HEK293 (cell line): ENCODE data around the gene MCF2L.

Experiments
- CTCF ChIA-PET: fragments of 350-600 bp; formaldehyde crosslinking; extraction: SDS; loops from one replicate; lab custom pipeline; 2021; ENCODE audit warnings: antibody characterized with exemption; lab: Yijun Ruan, JAX
- POLR2A ChIA-PET: fragments of 300-600 bp; formaldehyde crosslinking; extraction: SDS; loops from one replicate; lab custom pipeline; 2020; ENCODE audit warnings: antibody characterized with exemption, inconsistent platforms; lab: Yijun Ruan, JAX
- H3K27ac ChIP-seq: fragments of 200-500 bp; sonication (Bioruptor generic); 2 replicates; pipeline ENCODE4 v1.5.1; 2014; ENCODE audit warnings: low read depth, low read length, control low read depth, inconsistent platforms; ENCODE audit errors: extremely low read depth
- H3K36me3 ChIP-seq, 2 experiments: fragments of 200-500 bp in 1 of 2; sonication (Bioruptor generic) in 1 of 2; 1 replicate in 1 of 2; 2 replicates in 1 of 2; pipeline ENCODE4 v1.5.1; 2014 to 2017; ENCODE audit warnings: inconsistent platforms in 2 of 2, low read length in 2 of 2; ENCODE audit not compliant: control insufficient read depth in 2 of 2, insufficient read depth in 1 of 2
- H3K4me1 ChIP-seq: fragments of 200-500 bp; sonication (Bioruptor generic); 2 replicates; pipeline ENCODE4 v1.5.1; 2014; ENCODE audit warnings: mild to moderate bottlenecking, low read length, inconsistent platforms; ENCODE audit not compliant: control insufficient read depth, insufficient read depth
- H3K4me3 ChIP-seq: 2 replicates; pipeline ENCODE4 v1.5.1; 2011; ENCODE audit warnings: low read depth, mild to moderate bottlenecking, control low read depth, low read length, moderate library complexity
- H3K9me3 ChIP-seq: fragments of 200-500 bp; sonication (Bioruptor generic); 2 replicates; pipeline ENCODE4 v1.5.1; 2014; ENCODE audit warnings: low read depth, low read length, inconsistent platforms; ENCODE audit not compliant: control insufficient read depth, insufficient read depth
- EGR2 ChIP-seq: fragments of 450-650 bp; formaldehyde crosslinking; IDR thresholded peaks from 2 replicates; pipeline ENCODE4 v1.5.1; 2016; ENCODE audit warnings: low read depth, missing biosample characterization, missing genetic modification characterization
- SP3 ChIP-seq: fragments of 450-650 bp; formaldehyde crosslinking; IDR thresholded peaks from 2 replicates; pipeline ENCODE4 v1.5.1; 2016; ENCODE audit warnings: missing biosample characterization, missing genetic modification characterization
- YY1 ChIP-seq: fragments of 450-650 bp; formaldehyde crosslinking; IDR thresholded peaks from 2 replicates; pipeline ENCODE4 v1.5.1; 2018; ENCODE audit warnings: missing biosample characterization, missing genetic modification characterization
- ZBTB8A ChIP-seq: fragments of 450-650 bp; formaldehyde crosslinking; IDR thresholded peaks from 2 replicates; pipeline ENCODE4 v1.5.1; 2016; ENCODE audit warnings: missing biosample characterization, missing genetic modification characterization
- ZEB2 ChIP-seq: fragments of 450-650 bp; formaldehyde crosslinking; IDR thresholded peaks from 2 replicates; pipeline ENCODE4 v1.5.1; 2016; ENCODE audit warnings: missing biosample characterization, missing genetic modification characterization
- ZFP3 ChIP-seq: fragments of 450-650 bp; formaldehyde crosslinking; IDR thresholded peaks from 2 replicates; pipeline ENCODE4 v1.5.1; 2016; ENCODE audit warnings: low read depth, missing biosample characterization, missing genetic modification characterization
- ZNF112 ChIP-seq: fragments of 450-650 bp; formaldehyde crosslinking; IDR thresholded peaks from 2 replicates; pipeline ENCODE4 v1.5.0; 2017; ENCODE audit warnings: missing biosample characterization, missing genetic modification characterization
- ZNF16 ChIP-seq: fragments of 450-650 bp; formaldehyde crosslinking; IDR thresholded peaks from 2 replicates; pipeline ENCODE4 v1.5.1; 2016; ENCODE audit warnings: low read depth, missing biosample characterization, missing genetic modification characterization
- ZNF324 ChIP-seq: fragments of 450-650 bp; formaldehyde crosslinking; IDR thresholded peaks from 2 replicates; pipeline ENCODE4 v1.5.1; 2016; ENCODE audit warnings: missing biosample characterization, missing genetic modification characterization
- ZNF501 ChIP-seq: fragments of 450-650 bp; formaldehyde crosslinking; IDR thresholded peaks from 2 replicates; pipeline ENCODE4 v1.5.1; 2016; ENCODE audit warnings: missing biosample characterization, missing genetic modification characterization
- ZNF548 ChIP-seq: fragments of 450-650 bp; formaldehyde crosslinking; IDR thresholded peaks from 2 replicates; pipeline ENCODE4 v1.5.1; 2016; ENCODE audit warnings: missing biosample characterization, missing genetic modification characterization
- ZNF549 ChIP-seq: fragments of 450-650 bp; IDR thresholded peaks from 2 replicates; pipeline ENCODE4 v1.5.1; 2018; ENCODE audit warnings: missing biosample characterization, missing genetic modification characterization, mild to moderate bottlenecking, inconsistent platforms, moderate library complexity
- ZNF558 ChIP-seq: fragments of 450-650 bp; formaldehyde crosslinking; IDR thresholded peaks from 2 replicates; pipeline ENCODE4 v1.5.1; 2016; ENCODE audit warnings: missing biosample characterization, missing genetic modification characterization
- ZNF664 ChIP-seq: fragments of 450-650 bp; formaldehyde crosslinking; IDR thresholded peaks from 2 replicates; pipeline ENCODE4 v1.5.1; 2016; ENCODE audit warnings: missing biosample characterization, missing genetic modification characterization
- ZNF670 ChIP-seq: fragments of 450-650 bp; formaldehyde crosslinking; IDR thresholded peaks from 2 replicates; pipeline ENCODE4 v1.5.1; 2016; ENCODE audit warnings: missing biosample characterization, missing genetic modification characterization, low read depth
- TF ChIP-seq, protein P1 (sequence below): fragments of 450-650 bp; formaldehyde crosslinking; IDR thresholded peaks from 2 replicates; pipeline ENCODE4 v1.5.1; 2016; ENCODE audit warnings: missing biosample characterization, missing genetic modification characterization
- TF ChIP-seq, protein P2 (sequence below): fragments of 450-650 bp; IDR thresholded peaks from 2 replicates; pipeline ENCODE4 v1.5.1; 2018; ENCODE audit warnings: missing biosample characterization, missing genetic modification characterization
- TF ChIP-seq, protein P3 (sequence below): fragments of 450-650 bp; formaldehyde crosslinking; IDR thresholded peaks from 2 replicates; pipeline ENCODE4 v1.5.1; 2016; ENCODE audit warnings: missing biosample characterization, missing genetic modification characterization
- TF ChIP-seq, protein P4 (sequence below): fragments of 450-650 bp; formaldehyde crosslinking; IDR thresholded peaks from 2 replicates; pipeline ENCODE4 v1.5.1; 2016; ENCODE audit warnings: missing biosample characterization, missing genetic modification characterization
- TF ChIP-seq, protein P5 (sequence below): fragments of 450-650 bp; formaldehyde crosslinking; IDR thresholded peaks from 2 replicates; pipeline ENCODE4 v1.5.1; 2016; ENCODE audit warnings: missing biosample characterization, missing genetic modification characterization

MCF2L gene

DNA sequence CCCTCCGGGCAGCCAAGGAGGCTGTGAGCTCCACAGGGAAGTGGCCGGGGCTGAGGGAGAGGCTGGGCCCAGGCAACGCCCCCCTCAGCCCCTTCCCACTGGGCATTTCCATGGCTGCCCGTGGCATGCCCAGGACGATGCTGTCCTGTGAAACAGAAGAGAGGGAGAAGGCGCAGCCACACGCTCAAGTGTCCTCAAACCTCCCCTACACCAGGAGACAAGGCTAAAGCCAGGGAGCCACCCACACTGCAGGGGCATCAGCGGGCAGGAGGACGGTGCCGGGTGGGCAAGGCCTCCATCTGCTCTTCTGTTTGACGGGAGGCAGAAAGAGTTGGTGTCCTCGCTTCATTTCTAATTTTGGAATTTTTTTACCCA, 175.2 kb downstream of the MCF2L start (continued):
- TF ChIP-seq ZFP3 (tag by site-specific recombination), result no peak

DNA sequence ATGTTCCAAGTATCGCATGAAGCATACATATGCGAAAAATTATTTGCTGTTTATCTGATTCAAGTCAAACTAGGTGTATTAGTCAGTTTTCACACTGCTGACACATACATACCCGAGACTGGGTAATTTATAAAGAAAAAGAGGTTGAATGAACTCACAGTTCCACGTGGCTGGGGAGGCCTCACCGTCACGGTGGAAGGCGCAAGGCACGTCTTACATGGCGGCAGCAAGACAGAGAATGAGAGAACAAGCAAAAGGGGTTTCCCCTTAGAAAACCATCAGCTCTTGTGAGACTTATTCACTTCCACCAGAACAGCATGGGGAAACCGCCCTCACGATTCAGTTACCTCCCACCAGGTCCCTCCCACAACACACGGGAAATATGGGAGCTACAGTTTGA, 176.5 kb downstream of the MCF2L start:
- Histone ChIP-seq H3K27ac (no peak overlapping the region), H3K4me3 (no peak overlapping the region), H3K4me1 (no peaks in the 10 kb centered on the region), H3K9me3 (no peaks in the 10 kb centered on the region), H3K36me3 (no peaks in the 10 kb centered on the region)
- POLR2A ChIA-PET, result no interaction called here
- CTCF ChIA-PET, result no interaction called here
- TF ChIP-seq ZNF16 (tag by site-specific recombination) (no peak), ZNF664 (tag by site-specific recombination) (no peak), ZNF670 (tag by site-specific recombination) (no peak), ZEB2 (no peak), SP3 (tag by site-specific recombination) (no peak), ZNF549 (no peak), ZNF112 (tag by site-specific recombination) (no peak), ZBTB8A (tag by site-specific recombination) (no peak), ZNF324 (tag by site-specific recombination) (no peak), EGR2 (tag by site-specific recombination) (no peak), ZNF548 (tag by site-specific recombination) (no peak), ZNF501 (tag by site-specific recombination) (no peak), ZNF558 (no peak), YY1 (tag by site-specific recombination) (no peak)
- TF ChIP-seq, protein P1, sequence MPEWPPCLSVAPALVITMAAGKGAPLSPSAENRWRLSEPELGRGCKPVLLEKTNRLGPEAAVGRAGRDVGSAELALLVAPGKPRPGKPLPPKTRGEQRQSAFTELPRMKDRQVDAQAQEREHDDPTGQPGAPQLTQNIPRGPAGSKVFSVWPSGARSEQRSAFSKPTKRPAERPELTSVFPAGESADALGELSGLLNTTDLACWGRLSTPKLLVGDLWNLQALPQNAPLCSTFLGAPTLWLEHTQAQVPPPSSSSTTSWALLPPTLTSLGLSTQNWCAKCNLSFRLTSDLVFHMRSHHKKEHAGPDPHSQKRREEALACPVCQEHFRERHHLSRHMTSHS, result no peak
- TF ChIP-seq, protein P2, sequence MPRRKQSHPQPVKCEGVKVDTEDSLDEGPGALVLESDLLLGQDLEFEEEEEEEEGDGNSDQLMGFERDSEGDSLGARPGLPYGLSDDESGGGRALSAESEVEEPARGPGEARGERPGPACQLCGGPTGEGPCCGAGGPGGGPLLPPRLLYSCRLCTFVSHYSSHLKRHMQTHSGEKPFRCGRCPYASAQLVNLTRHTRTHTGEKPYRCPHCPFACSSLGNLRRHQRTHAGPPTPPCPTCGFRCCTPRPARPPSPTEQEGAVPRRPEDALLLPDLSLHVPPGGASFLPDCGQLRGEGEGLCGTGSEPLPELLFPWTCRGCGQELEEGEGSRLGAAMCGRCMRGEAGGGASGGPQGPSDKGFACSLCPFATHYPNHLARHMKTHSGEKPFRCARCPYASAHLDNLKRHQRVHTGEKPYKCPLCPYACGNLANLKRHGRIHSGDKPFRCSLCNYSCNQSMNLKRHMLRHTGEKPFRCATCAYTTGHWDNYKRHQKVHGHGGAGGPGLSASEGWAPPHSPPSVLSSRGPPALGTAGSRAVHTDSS, result no peak
- TF ChIP-seq, protein P3, sequence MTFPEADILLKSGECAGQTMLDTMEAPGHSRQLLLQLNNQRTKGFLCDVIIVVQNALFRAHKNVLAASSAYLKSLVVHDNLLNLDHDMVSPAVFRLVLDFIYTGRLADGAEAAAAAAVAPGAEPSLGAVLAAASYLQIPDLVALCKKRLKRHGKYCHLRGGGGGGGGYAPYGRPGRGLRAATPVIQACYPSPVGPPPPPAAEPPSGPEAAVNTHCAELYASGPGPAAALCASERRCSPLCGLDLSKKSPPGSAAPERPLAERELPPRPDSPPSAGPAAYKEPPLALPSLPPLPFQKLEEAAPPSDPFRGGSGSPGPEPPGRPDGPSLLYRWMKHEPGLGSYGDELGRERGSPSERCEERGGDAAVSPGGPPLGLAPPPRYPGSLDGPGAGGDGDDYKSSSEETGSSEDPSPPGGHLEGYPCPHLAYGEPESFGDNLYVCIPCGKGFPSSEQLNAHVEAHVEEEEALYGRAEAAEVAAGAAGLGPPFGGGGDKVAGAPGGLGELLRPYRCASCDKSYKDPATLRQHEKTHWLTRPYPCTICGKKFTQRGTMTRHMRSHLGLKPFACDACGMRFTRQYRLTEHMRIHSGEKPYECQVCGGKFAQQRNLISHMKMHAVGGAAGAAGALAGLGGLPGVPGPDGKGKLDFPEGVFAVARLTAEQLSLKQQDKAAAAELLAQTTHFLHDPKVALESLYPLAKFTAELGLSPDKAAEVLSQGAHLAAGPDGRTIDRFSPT, result no peak
- TF ChIP-seq, protein P4, sequence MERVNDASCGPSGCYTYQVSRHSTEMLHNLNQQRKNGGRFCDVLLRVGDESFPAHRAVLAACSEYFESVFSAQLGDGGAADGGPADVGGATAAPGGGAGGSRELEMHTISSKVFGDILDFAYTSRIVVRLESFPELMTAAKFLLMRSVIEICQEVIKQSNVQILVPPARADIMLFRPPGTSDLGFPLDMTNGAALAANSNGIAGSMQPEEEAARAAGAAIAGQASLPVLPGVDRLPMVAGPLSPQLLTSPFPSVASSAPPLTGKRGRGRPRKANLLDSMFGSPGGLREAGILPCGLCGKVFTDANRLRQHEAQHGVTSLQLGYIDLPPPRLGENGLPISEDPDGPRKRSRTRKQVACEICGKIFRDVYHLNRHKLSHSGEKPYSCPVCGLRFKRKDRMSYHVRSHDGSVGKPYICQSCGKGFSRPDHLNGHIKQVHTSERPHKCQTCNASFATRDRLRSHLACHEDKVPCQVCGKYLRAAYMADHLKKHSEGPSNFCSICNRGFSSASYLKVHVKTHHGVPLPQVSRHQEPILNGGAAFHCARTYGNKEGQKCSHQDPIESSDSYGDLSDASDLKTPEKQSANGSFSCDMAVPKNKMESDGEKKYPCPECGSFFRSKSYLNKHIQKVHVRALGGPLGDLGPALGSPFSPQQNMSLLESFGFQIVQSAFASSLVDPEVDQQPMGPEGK (tag by site-specific recombination), result no peak
- TF ChIP-seq, protein P5, sequence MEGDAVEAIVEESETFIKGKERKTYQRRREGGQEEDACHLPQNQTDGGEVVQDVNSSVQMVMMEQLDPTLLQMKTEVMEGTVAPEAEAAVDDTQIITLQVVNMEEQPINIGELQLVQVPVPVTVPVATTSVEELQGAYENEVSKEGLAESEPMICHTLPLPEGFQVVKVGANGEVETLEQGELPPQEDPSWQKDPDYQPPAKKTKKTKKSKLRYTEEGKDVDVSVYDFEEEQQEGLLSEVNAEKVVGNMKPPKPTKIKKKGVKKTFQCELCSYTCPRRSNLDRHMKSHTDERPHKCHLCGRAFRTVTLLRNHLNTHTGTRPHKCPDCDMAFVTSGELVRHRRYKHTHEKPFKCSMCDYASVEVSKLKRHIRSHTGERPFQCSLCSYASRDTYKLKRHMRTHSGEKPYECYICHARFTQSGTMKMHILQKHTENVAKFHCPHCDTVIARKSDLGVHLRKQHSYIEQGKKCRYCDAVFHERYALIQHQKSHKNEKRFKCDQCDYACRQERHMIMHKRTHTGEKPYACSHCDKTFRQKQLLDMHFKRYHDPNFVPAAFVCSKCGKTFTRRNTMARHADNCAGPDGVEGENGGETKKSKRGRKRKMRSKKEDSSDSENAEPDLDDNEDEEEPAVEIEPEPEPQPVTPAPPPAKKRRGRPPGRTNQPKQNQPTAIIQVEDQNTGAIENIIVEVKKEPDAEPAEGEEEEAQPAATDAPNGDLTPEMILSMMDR, result no peak
